B cell (primary cell): Measurements from ENCODE around the gene PRKACG. TPM values are rescaled to one million over a fixed set of nuclear protein-coding genes. Genes with fewer than 3 reads are reported as not detected.

ENCODE experiments used
- ATAC-seq: fragments of 200-7000 bp; cut with Tn5 transposase; one replicate; pipeline ENCODE4 v1.10.0; 2021; ENCODE audit warnings: low read depth, mild to moderate bottlenecking, moderate number of reproducible peaks, moderate library complexity
- CTCF ChIA-PET: fragments of 350-600 bp; sonication (Branson Sonifier 250); formaldehyde crosslinking; loops from one replicate; lab custom pipeline; 2021; ENCODE audit warnings: antibody characterized with exemption, inconsistent platforms; lab: Charles Lee
- POLR2A ChIA-PET: fragments of 350-600 bp; sonication (Branson Sonifier 250); formaldehyde crosslinking; loops from one replicate; lab custom pipeline; 2021; ENCODE audit warnings: antibody characterized with exemption; lab: Charles Lee
- DNase-seq: peaks from one replicate; pipeline ENCODE4 v3.0.0; 2013
- H2AFZ ChIP-seq: 2 replicates; pipeline ENCODE4 v1.6.1; 2012; ENCODE audit warnings: mild to moderate bottlenecking, low read depth, low read length; ENCODE audit not compliant: insufficient read depth, poor library complexity, severe bottlenecking
- H3K27ac ChIP-seq, 2 donors: 1 replicate in 1 of 2; 2 replicates in 1 of 2; pipeline ENCODE4 v1.5.1; 2012 to 2013; ENCODE audit warnings: low read length in 2 of 2, mild to moderate bottlenecking in 2 of 2, moderate library complexity in 1 of 2
- H3K27me3 ChIP-seq, 4 experiments: fragments of 200-600 bp in 1 of 4; sonication (generic) in 1 of 4; replicated peaks in 1 of 4; 1 replicate in 2 of 4; 2 replicates in 2 of 4; pipeline versions ENCODE4 v1.6.1 to v1.7.0; 2013 to 2016; ENCODE audit warnings: low read length in 3 of 4, mild to moderate bottlenecking in 2 of 4, mixed read lengths in 1 of 4, moderate library complexity in 1 of 4; ENCODE audit not compliant: insufficient read depth in 4 of 4, control insufficient read depth in 3 of 4; ENCODE audit errors: control extremely low read depth in 1 of 4
- H3K36me3 ChIP-seq, 2 experiments: replicated peaks in 1 of 2; 1 replicate in 1 of 2; 2 replicates in 1 of 2; pipeline versions ENCODE4 v1.6.1 to v1.7.1; 2013; ENCODE audit warnings: low read length in 1 of 2; ENCODE audit not compliant: insufficient read depth in 2 of 2, control insufficient read depth in 1 of 2; ENCODE audit errors: control extremely low read depth in 1 of 2, extremely low read depth in 1 of 2
- H3K4me1 ChIP-seq, 2 donors: fragments of 200-600 bp in 1 of 2; sonication (generic) in 1 of 2; 1 replicate in 1 of 2; 2 replicates in 1 of 2; pipeline versions ENCODE4 v1.5.1 to v1.6.1; 2013 to 2017; ENCODE audit warnings: low read length in 2 of 2; ENCODE audit not compliant: control insufficient read depth in 2 of 2, insufficient read depth in 2 of 2
- H3K4me2 ChIP-seq: replicated peaks from 2 replicates; pipeline ENCODE3; 2012; ENCODE audit warnings: mild to moderate bottlenecking, low read depth, low read length; ENCODE audit not compliant: poor library complexity, severe bottlenecking
- H3K4me3 ChIP-seq, 5 experiments: fragments of 200-600 bp in 1 of 5; sonication (generic) in 1 of 5; 1 replicate in 3 of 5; 2 replicates in 2 of 5; pipeline versions ENCODE4 v1.5.1 to v1.7.0; 2011 to 2016; ENCODE audit warnings: low read length in 4 of 5, mild to moderate bottlenecking in 4 of 5, low read depth in 2 of 5, control low read depth in 1 of 5, moderate library complexity in 1 of 5; ENCODE audit not compliant: insufficient read depth in 1 of 5; ENCODE audit errors: control extremely low read depth in 1 of 5, extremely low read depth in 1 of 5
- H3K79me2 ChIP-seq: fragments of 200-600 bp; sonication (generic); one replicate; pipeline ENCODE4 v1.6.0; 2016; ENCODE audit warnings: low read length; ENCODE audit not compliant: control insufficient read depth, insufficient read depth
- H3K9ac ChIP-seq: fragments of 200-600 bp; sonication (generic); 2 replicates; pipeline ENCODE4 v1.6.1; 2017; ENCODE audit warnings: mild to moderate bottlenecking, low read length, moderate library complexity
- H3K9me3 ChIP-seq, 3 donors: one replicate each; pipeline versions ENCODE4 v1.6.1 to v1.7.1; 2013; ENCODE audit warnings: low read length in 2 of 3; ENCODE audit not compliant: control insufficient read depth in 2 of 3, insufficient read depth in 1 of 3; ENCODE audit errors: control extremely low read depth in 1 of 3
- H4K20me1 ChIP-seq: 2 replicates; pipeline ENCODE4 v1.6.0; 2012; ENCODE audit warnings: mild to moderate bottlenecking, low read length; ENCODE audit not compliant: insufficient read depth, control insufficient read depth, poor library complexity, severe bottlenecking
- H3K27ac Mint-ChIP-seq: one replicate; pipeline ENCODE4 v1.8.0; 2021; ENCODE audit warnings: mixed read lengths
- H3K27me3 Mint-ChIP-seq: one replicate; pipeline ENCODE4 v1.8.0; 2021; ENCODE audit warnings: mixed read lengths
- H3K4me1 Mint-ChIP-seq: one replicate; pipeline ENCODE4 v1.8.0; 2021; ENCODE audit warnings: mixed read lengths
- H3K4me3 Mint-ChIP-seq: one replicate; pipeline ENCODE4 v1.8.0; 2021; ENCODE audit warnings: mixed read lengths
- H3K9me3 Mint-ChIP-seq: one replicate; pipeline ENCODE4 v1.8.0; 2022; ENCODE audit warnings: mixed read lengths; ENCODE audit not compliant: insufficient read depth
- EZH2 ChIP-seq: IDR thresholded peaks from 2 replicates; pipeline ENCODE4 v1.6.1; 2012; ENCODE audit warnings: borderline replicate concordance, low read depth, mild to moderate bottlenecking, moderate library complexity, low read length; ENCODE audit not compliant: insufficient read depth, poor library complexity, severe bottlenecking
- WGBS: methylation state at CpG from one replicate; pipeline ENCODE4 v1.1.5; 2013; ENCODE audit warnings: missing lambda C conversion rate; ENCODE audit not compliant: insufficient coverage; 5-methylcytosine and 5-hydroxymethylcytosine counted together
- intact Hi-C: fragments of 100-400 bp; cut with micrococcal nuclease; formaldehyde crosslinking; loops from one replicate; pipeline ENCODE4 v1.10.0; 2022
- polyA plus RNA-seq: library from polyadenylated mRNA; depleted of rRNA; stranded (reverse); fragments of >200 nt; gene quantifications from 2 replicates; pipeline ENCODE4 v1.2.3, GENCODE V29; 2012
- total RNA-seq, 2 donors: library from RNA; stranded (reverse); fragments of 120-200 nt in 1 of 2; gene quantifications; 1 replicate in 1 of 2; 2 replicates in 1 of 2; pipeline versions ENCODE4 v1.2.3 to v1.2.4, GENCODE V29; 2013 to 2022
- TF ChIP-seq, protein P1 (sequence below): fragments of 200-600 bp; IDR thresholded peaks from one replicate; pipeline ENCODE4 v1.8.0; 2022; ENCODE audit warnings: antibody characterized with exemption, mild to moderate bottlenecking

Gene PRKACG
- total and polyA plus RNA-seq, 2 donors (not counting 1 experiment from before 2014, with no cell fraction given): not detected

DNA sequence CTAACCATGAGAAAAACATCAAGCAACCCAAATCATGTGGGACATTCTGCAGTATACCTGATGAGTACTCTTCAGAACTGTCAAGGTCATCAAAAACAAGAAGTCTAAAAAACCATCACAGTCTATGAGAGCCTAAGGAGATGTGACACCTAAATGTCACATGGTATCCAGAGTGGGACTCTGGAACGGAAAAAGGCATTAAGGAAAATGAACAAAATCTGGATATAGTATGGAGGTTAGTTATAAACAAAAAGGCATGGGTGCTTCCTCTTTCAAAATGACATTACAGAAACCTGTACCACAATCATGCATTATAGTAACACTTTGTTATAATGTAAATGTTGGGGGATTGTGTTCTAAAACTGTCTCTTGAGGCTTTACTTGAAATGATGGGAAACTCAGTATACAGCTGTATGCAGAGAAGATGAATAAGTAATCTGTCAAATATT lies 47.4 kb downstream of the PRKACG start:
- no peaks in the 10 kb centered on the region for H4K20me1 ChIP-seq
- no peak for TF ChIP-seq EZH2
- no peaks in the 10 kb centered on the region for H3K9me3 ChIP-seq
- H2AFZ ChIP-seq: no peak overlapping the region
- ChIA-PET CTCF (interaction anchor here (1.0 kb wide), 1 partner anchor 33 kb away, joined by 3 read pairs; no protein-coding TSS in a partner anchor), POLR2A (no interaction called here)
- H3K36me3 ChIP-seq: peaks cover 0 to 6% of the 10 kb centered on the region in 2 experiments
- H3K4me3 ChIP-seq: no peak overlapping the region
- no peak overlapping the region for H3K27ac ChIP-seq
- DNase-seq: no peak
- Mint-ChIP-seq H3K27ac (no peak overlapping the region), H3K4me3 (no peak overlapping the region), H3K9me3 (no peaks in the 10 kb centered on the region), H3K4me1 (no peaks in the 10 kb centered on the region), H3K27me3 (no peaks in the 10 kb centered on the region)
- no peaks in the 10 kb centered on the region for H3K4me1 ChIP-seq
- no peak overlapping the region for H3K9ac ChIP-seq
- H3K27me3 ChIP-seq: no peaks in the 10 kb centered on the region
- H3K4me2 ChIP-seq: no peak overlapping the region
- no CpG with 5 or more reads among the region's 1 CpG for WGBS
- H3K79me2 ChIP-seq: no peaks in the 10 kb centered on the region
- intact Hi-C loops: no loop called here
- no peak for ATAC-seq

DNA sequence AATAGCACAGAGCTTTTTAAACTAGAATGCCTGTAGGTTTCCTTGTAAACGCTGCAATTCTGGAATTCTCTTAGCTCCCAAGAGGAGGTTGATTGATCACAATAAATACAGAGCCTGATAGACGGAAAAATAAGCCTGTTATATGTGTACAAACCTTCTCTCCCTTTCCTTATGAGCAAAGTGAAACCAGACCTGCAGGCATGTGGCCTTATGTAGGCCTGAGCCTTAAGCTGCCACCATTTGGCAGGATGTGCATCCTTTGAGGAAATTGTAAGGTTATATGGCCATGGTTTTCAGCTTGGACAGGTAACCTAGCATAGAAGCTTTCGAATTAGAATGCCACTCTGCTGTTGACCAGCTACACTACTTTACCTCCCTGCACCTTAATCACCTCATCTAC lies 49.1 kb downstream of the PRKACG start:
- Histone ChIP-seq H3K36me3 (peaks cover 0 to 6% of the 10 kb centered on the region in 2 experiments), H3K4me3 (no peak overlapping the region), H3K4me1 (no peaks in the 10 kb centered on the region), H4K20me1 (no peaks in the 10 kb centered on the region), H3K4me2 (no peak overlapping the region), H3K9ac (no peak overlapping the region), H3K27me3 (no peaks in the 10 kb centered on the region), H2AFZ (no peak overlapping the region), H3K79me2 (no peaks in the 10 kb centered on the region), H3K9me3 (no peaks in the 10 kb centered on the region), H3K27ac (no peak overlapping the region)
- POLR2A ChIA-PET: no interaction called here
- intact Hi-C loops: no loop called here
- Mint-ChIP-seq H3K27me3 (no peaks in the 10 kb centered on the region), H3K4me1 (no peaks in the 10 kb centered on the region), H3K9me3 (no peaks in the 10 kb centered on the region), H3K27ac (no peak overlapping the region), H3K4me3 (no peak overlapping the region)
- WGBS: no CpG with 5 or more reads among the region's 3 CpGs
- ATAC-seq (no peak), DNase-seq (no peak)
- CTCF ChIA-PET: interaction anchor here (1.6 kb wide), 1 partner anchor 9 kb away, joined by 6 read pairs; no protein-coding TSS in a partner anchor
- TF ChIP-seq, protein P1, sequence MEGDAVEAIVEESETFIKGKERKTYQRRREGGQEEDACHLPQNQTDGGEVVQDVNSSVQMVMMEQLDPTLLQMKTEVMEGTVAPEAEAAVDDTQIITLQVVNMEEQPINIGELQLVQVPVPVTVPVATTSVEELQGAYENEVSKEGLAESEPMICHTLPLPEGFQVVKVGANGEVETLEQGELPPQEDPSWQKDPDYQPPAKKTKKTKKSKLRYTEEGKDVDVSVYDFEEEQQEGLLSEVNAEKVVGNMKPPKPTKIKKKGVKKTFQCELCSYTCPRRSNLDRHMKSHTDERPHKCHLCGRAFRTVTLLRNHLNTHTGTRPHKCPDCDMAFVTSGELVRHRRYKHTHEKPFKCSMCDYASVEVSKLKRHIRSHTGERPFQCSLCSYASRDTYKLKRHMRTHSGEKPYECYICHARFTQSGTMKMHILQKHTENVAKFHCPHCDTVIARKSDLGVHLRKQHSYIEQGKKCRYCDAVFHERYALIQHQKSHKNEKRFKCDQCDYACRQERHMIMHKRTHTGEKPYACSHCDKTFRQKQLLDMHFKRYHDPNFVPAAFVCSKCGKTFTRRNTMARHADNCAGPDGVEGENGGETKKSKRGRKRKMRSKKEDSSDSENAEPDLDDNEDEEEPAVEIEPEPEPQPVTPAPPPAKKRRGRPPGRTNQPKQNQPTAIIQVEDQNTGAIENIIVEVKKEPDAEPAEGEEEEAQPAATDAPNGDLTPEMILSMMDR: no peak
- no peak for TF ChIP-seq EZH2
